ENCODE measurements around the gene NAP1L1.

DNA sequence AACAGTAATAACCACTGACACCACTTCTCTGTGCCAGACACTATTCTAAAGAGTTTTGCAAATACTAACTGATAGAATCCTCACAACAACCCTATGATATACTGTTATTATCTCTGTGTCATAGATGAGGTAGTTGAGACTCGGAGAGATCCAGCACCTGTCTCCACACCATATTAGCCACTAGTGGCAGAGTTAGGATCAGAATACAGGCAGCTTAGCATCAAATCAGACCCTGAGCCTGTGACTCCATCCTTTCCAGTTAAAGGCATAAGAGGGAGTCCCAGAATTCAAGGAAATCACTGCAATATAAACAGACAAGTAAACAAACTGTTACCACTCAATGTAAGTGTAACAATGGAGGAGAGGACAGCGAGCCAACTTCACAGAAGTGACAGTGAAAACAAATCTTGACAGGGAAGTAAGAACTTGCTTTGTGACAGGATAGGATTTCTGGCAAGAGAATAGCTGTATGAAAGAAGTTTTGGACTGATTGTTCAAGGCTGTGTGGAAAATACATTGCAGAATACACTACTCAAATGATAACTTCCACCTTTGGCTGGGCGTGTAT, 11.7 kb upstream of the NAP1L1 start:
- TF ChIP-seq, protein P1, sequence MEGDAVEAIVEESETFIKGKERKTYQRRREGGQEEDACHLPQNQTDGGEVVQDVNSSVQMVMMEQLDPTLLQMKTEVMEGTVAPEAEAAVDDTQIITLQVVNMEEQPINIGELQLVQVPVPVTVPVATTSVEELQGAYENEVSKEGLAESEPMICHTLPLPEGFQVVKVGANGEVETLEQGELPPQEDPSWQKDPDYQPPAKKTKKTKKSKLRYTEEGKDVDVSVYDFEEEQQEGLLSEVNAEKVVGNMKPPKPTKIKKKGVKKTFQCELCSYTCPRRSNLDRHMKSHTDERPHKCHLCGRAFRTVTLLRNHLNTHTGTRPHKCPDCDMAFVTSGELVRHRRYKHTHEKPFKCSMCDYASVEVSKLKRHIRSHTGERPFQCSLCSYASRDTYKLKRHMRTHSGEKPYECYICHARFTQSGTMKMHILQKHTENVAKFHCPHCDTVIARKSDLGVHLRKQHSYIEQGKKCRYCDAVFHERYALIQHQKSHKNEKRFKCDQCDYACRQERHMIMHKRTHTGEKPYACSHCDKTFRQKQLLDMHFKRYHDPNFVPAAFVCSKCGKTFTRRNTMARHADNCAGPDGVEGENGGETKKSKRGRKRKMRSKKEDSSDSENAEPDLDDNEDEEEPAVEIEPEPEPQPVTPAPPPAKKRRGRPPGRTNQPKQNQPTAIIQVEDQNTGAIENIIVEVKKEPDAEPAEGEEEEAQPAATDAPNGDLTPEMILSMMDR (IDR thresholded peaks at IDR 0.05; ENCODE audit: insufficient read depth, low read depth, low read length), result no peak
- TF ChIP-seq EZH2 (IDR thresholded peaks at IDR 0.05; ENCODE audit: insufficient read depth, low read length), result no peak
